ENCODE results near the gene TBC1D5. TPM values are rescaled to one million over a fixed set of nuclear protein-coding genes. Genes with fewer than 3 reads are reported as not detected.

TBC1D5 gene
- total RNA-seq, 1 donor from 2014 or later, result 106 TPM

- H3K9me3 Mint-ChIP-seq, result no peaks in the 10 kb centered on the region
- no peak for DNase-seq
- ChIA-PET POLR2A (no interaction called here), CTCF (no interaction called here)
- no peaks in the 10 kb centered on the region for H3K4me1 Mint-ChIP-seq
- no peak for TF ChIP-seq CTCF (IDR thresholded peaks at IDR 0.05)
- intact Hi-C loops (cut with micrococcal nuclease), result no loop called here
- H3K36me3 Mint-ChIP-seq (ENCODE audit: low read depth), result peaks cover 18% of the 10 kb centered on the region
- no peak overlapping the region for H3K27ac Mint-ChIP-seq
- no peak overlapping the region for H3K4me3 Mint-ChIP-seq
- ATAC-seq (ENCODE audit: low read depth), result no peak
- no peaks in the 10 kb centered on the region for H3K27me3 Mint-ChIP-seq
Observed at GRCh38 chr3:17508180-17508752, 234.2 kb downstream of the TBC1D5 start.

DNA sequence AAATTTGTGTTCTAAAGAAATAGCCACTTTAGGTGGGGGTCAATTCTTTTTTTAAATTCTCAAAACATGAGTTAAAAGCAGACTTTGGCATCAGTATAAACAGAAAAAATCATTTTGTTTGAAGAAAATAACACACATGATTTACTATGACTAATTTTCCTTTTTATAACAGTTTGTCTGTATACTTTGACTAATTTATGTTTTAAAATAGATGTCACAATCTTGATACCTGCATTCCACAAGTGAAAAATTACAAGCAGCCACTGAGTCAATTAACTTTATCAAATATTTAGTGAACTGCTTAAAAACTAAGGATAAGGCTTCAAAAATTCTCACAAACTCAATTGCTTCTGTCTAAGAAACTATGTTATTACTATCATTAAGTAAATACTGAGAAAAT is 235.0 kb downstream of the TBC1D5 start:
- intact Hi-C loops (cut with micrococcal nuclease), result no loop called here
- ATAC-seq (ENCODE audit: low read depth), result no peak
- Mint-ChIP-seq H3K9me3 (no peaks in the 10 kb centered on the region), H3K27ac (no peak overlapping the region), H3K4me1 (no peaks in the 10 kb centered on the region), H3K27me3 (no peaks in the 10 kb centered on the region), H3K4me3 (no peak overlapping the region), H3K36me3 (ENCODE audit: low read depth) (peaks cover 18% of the 10 kb centered on the region)
- ChIA-PET CTCF (no interaction called here), POLR2A (no interaction called here)
- TF ChIP-seq CTCF (IDR thresholded peaks at IDR 0.05), result no peak
- no peak for DNase-seq

- Mint-ChIP-seq H3K27me3 (no peaks in the 10 kb centered on the region), H3K9me3 (no peaks in the 10 kb centered on the region), H3K4me3 (no peak overlapping the region), H3K36me3 (ENCODE audit: low read depth) (peaks cover 18% of the 10 kb centered on the region), H3K4me1 (no peaks in the 10 kb centered on the region), H3K27ac (no peak overlapping the region)
- DNase-seq (no peak), ATAC-seq (ENCODE audit: low read depth) (no peak)
- intact Hi-C loops (cut with micrococcal nuclease), result no loop called here
- TF ChIP-seq CTCF (IDR thresholded peaks at IDR 0.05), result no peak
- ChIA-PET CTCF (no interaction called here), POLR2A (no interaction called here)
Observed at GRCh38 chr3:17505856-17506255, 236.6 kb downstream of the TBC1D5 start.

GRCh38 chr3:17501745-17502144 is 240.7 kb downstream of the TBC1D5 start:
- no peaks in the 10 kb centered on the region for H3K9me3 Mint-ChIP-seq
- peaks cover 18% of the 10 kb centered on the region for H3K36me3 Mint-ChIP-seq (ENCODE audit: low read depth)
- no peak for TF ChIP-seq CTCF (IDR thresholded peaks at IDR 0.05)
- no peak overlapping the region for H3K4me3 Mint-ChIP-seq
- H3K27me3 Mint-ChIP-seq, result no peaks in the 10 kb centered on the region
- DNase-seq, result no peak
- H3K4me1 Mint-ChIP-seq, result no peaks in the 10 kb centered on the region
- ATAC-seq (ENCODE audit: low read depth), result no peak
- CTCF ChIA-PET, result no interaction called here
- intact Hi-C loops (cut with micrococcal nuclease), result no loop called here
- POLR2A ChIA-PET, result no interaction called here
- H3K27ac Mint-ChIP-seq, result no peak overlapping the region

- Mint-ChIP-seq H3K27ac (no peak overlapping the region), H3K4me3 (no peak overlapping the region), H3K4me1 (no peaks in the 10 kb centered on the region), H3K9me3 (no peaks in the 10 kb centered on the region), H3K27me3 (no peaks in the 10 kb centered on the region), H3K36me3 (ENCODE audit: low read depth) (peaks cover 19% of the 10 kb centered on the region)
- TF ChIP-seq CTCF (IDR thresholded peaks at IDR 0.05), result no peak
- CTCF ChIA-PET, result no interaction called here
- POLR2A ChIA-PET, result no interaction called here
- DNase-seq (no peak), ATAC-seq (ENCODE audit: low read depth) (no peak)
- intact Hi-C loops (cut with micrococcal nuclease), result no loop called here
Observed at GRCh38 chr3:17500618-17501017, 241.8 kb downstream of the TBC1D5 start.

All from activated B cell treated with CpG ODN at 0.5 μM for 24 hours (primary cell).